Mesenteric fat pad (tissue), 1 donor: Measurements from ENCODE around the gene SNED1. TPM values are rescaled to one million over a fixed set of nuclear protein-coding genes. Genes with fewer than 3 reads are reported as not detected.

Experiments used
- DNase-seq: peaks from one replicate; pipeline ENCODE4 v3.0.0-alpha.2; 2020; ENCODE audit warnings: low spot score
- total RNA-seq: library from RNA; stranded (reverse); fragmentation: NEBNext Ultra II Directional; extraction: Animal tissue kit (Norgen Biotek cat#: 25700); gene quantifications from one replicate; pipeline ENCODE4 v1.2.1, GENCODE V29; 2021
- donor health status: DM: yes; HTN: yes; CAD: no.

SNED1 gene
- total RNA-seq, 1 donor from 2014 or later: 58.0 TPM

GRCh38 chr2:241142063-241142462, 143.6 kb downstream of the SNED1 start:
- no peak for DNase-seq

GRCh38 chr2:241142593-241142992, 144.2 kb downstream of the SNED1 start:
- DNase-seq: no peak

Other genes with a start within 250 kb of the SNED1 start
- not detected for gene KIF1A, start 178.4 kb upstream of the SNED1 start, total RNA-seq
- 0.32 TPM for gene AGXT, start 129.8 kb upstream of the SNED1 start, total RNA-seq
- not detected for gene MAB21L4, start 102.5 kb upstream of the SNED1 start, total RNA-seq
- not detected for gene CROCC2, start 92.3 kb upstream of the SNED1 start, total RNA-seq
- 23.6 TPM for gene MTERF4, start 103.7 kb downstream of the SNED1 start, total RNA-seq
- 6.4 TPM for gene PASK, start 150.9 kb downstream of the SNED1 start, total RNA-seq
- gene PPP1R7, start 151.8 kb downstream of the SNED1 start, total RNA-seq: 48.9 TPM
- 1.7 TPM for gene ANO7, start 190.1 kb downstream of the SNED1 start, total RNA-seq